Testis (tissue), 2 donors: ENCODE data around the gene CDK8.

Experiments used
- CTCF ChIP-seq, 3 experiments: fragments of 450-650 bp in 2 of 3; fragments of 200-600 bp in 1 of 3; sonication (generic) in 1 of 3; IDR thresholded peaks; one replicate each; pipeline ENCODE4 v1.5.1; 2016 to 2019; ENCODE audit warnings: antibody characterized with exemption in 3 of 3, mild to moderate bottlenecking in 2 of 3, moderate library complexity in 1 of 3
- POLR2A ChIP-seq: fragments of 450-650 bp; IDR thresholded peaks from one replicate; pipeline ENCODE4 v1.6.1; 2017; ENCODE audit warnings: antibody characterized with exemption, mild to moderate bottlenecking, moderate library complexity

DNA sequence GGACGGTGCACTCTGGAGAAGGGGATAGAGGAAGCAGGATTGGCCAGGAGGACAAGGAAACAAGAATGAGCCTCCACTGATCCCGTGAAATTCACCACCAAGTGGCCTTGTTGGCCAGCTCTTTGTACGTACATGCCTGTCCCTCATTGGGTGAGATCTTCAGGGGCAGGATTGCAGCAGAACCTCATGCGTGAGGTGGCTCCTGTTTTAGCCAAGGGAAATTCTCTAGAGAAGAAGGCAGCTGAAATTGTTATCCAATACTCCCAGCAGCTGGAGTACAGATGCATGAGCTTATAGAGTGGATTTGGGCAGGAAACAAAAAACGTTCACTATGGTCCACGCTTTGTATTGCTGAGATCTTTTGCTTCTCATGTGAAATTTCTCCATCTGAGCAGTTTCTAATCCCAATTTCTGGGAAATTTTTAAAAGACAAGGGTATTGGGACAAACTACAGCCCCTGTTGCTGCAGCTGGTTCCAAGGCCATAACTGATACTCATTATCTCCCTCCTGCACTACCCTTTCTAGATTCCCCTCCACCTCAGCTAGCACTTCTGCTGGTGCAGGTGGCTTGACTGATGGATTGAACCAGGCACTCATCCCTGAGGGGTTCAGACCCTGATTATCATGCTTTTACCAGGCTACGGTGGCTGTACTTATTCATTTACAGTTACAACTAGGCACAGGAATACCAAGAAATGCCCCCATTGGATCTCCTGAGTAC lies 27.9 kb upstream of the CDK8 start:
- TF ChIP-seq POLR2A (no peak), CTCF (IDR thresholded peaks at IDR 0.05) (no peak)
